ELR (cell line): ENCODE results near the gene AGRN.
"Not testable (repeated sequence)": the region's sequence is repeated elsewhere in the genome, so short reads cannot be mapped to it uniquely, and the experiment has no call there.

Source experiments
- DNase-seq: peaks from one replicate; pipeline ENCODE4 v3.0.0-alpha.2; 2015; ENCODE audit warnings: low read depth

Gene AGRN

GRCh38 chr1:1020000-1020404 lies at the start of gene AGRN:
Gene AGRN (plus strand): TSS chr1:1020120. CDS start chr1:1020173, 53 bp downstream.
- peak; percentile 48 for DNase-seq

- no peak for DNase-seq
These were observed 49.5 kb upstream of the AGRN start for GRCh38 chr1:970242-970972.

- no peak for DNase-seq
These were observed 48.8 kb upstream of the AGRN start for GRCh38 chr1:970973-971730.

- no peak for DNase-seq
These were observed 48.0 kb upstream of the AGRN start for GRCh38 chr1:971751-972506.

- DNase-seq = no peak
These were observed 47.0 kb upstream of the AGRN start for GRCh38 chr1:972726-973458.

- no peak for DNase-seq
These were observed 46.2 kb upstream of the AGRN start for GRCh38 chr1:973459-974292.

GRCh38 chr1:974293-974640 lies 45.7 kb upstream of the AGRN start:
- no peak for DNase-seq

GRCh38 chr1:974687-975328 lies 45.1 kb upstream of the AGRN start:
- no peak for DNase-seq

GRCh38 chr1:975365-975764 lies 44.6 kb upstream of the AGRN start:
- DNase-seq = no peak

GRCh38 chr1:975896-976683 lies 43.8 kb upstream of the AGRN start:
- peak; percentile 80 for DNase-seq

GRCh38 chr1:976791-977190 lies 43.1 kb upstream of the AGRN start:
- DNase-seq = not testable (repeated sequence)

GRCh38 chr1:978069-978834 lies 41.7 kb upstream of the AGRN start:
- no peak for DNase-seq

GRCh38 chr1:978835-979743 lies 40.8 kb upstream of the AGRN start:
- no peak for DNase-seq

GRCh38 chr1:979744-980072 lies 40.2 kb upstream of the AGRN start:
- no peak for DNase-seq

- DNase-seq = no peak
These were observed 39.8 kb upstream of the AGRN start for GRCh38 chr1:980137-980571.

GRCh38 chr1:980602-981395 lies 39.1 kb upstream of the AGRN start:
- no peak for DNase-seq

GRCh38 chr1:981491-981954 lies 38.4 kb upstream of the AGRN start:
- no peak for DNase-seq
